Muscle layer of colon (tissue), 2 donors: Measurements from ENCODE around the gene AMIGO2.

Experiments
- H3K27ac ChIP-seq: one replicate; pipeline ENCODE4 v1.7.0; 2013; ENCODE audit warnings: low read depth, mild to moderate bottlenecking, low read length, moderate library complexity
- H3K27me3 ChIP-seq, 2 donors: one replicate each; pipeline ENCODE4 v1.7.0; 2013; ENCODE audit warnings: low read length in 2 of 2, mild to moderate bottlenecking in 2 of 2; ENCODE audit not compliant: insufficient read depth in 2 of 2, control insufficient read depth in 1 of 2
- H3K36me3 ChIP-seq: one replicate; pipeline ENCODE4 v1.7.0; 2013; ENCODE audit warnings: mild to moderate bottlenecking, low read length; ENCODE audit not compliant: insufficient read depth
- H3K4me1 ChIP-seq: one replicate; pipeline ENCODE4 v1.7.0; 2013; ENCODE audit warnings: mild to moderate bottlenecking, low read length; ENCODE audit not compliant: insufficient read depth
- H3K4me3 ChIP-seq, 2 donors: one replicate each; pipeline ENCODE4 v1.7.0; 2013; ENCODE audit warnings: low read length in 2 of 2, low read depth in 1 of 2, mild to moderate bottlenecking in 1 of 2, moderate library complexity in 1 of 2
- H3K9ac ChIP-seq: one replicate; pipeline ENCODE4 v1.7.0; 2013; ENCODE audit warnings: low read length
- H3K9me3 ChIP-seq: one replicate; pipeline ENCODE4 v1.7.0; 2013; ENCODE audit warnings: mild to moderate bottlenecking, low read length
- donor health status: abdominal sarcoma.
- donor health status: Adenocarcinoma of cecum.

The AMIGO2 gene

GRCh38 chr12:47048541-47048940, 31.2 kb downstream of the AMIGO2 start:
- H3K4me1 ChIP-seq = no peaks in the 10 kb centered on the region
- H3K36me3 ChIP-seq = no peaks in the 10 kb centered on the region
- H3K27ac ChIP-seq = no peak overlapping the region
- no peak overlapping the region for H3K4me3 ChIP-seq
- no peak overlapping the region for H3K9ac ChIP-seq
- H3K9me3 ChIP-seq = no peaks in the 10 kb centered on the region
- no peaks in the 10 kb centered on the region for H3K27me3 ChIP-seq

GRCh38 chr12:47041327-47041726, 38.4 kb downstream of the AMIGO2 start:
- no peaks in the 10 kb centered on the region for H3K4me1 ChIP-seq
- no peaks in the 10 kb centered on the region for H3K36me3 ChIP-seq
- no peaks in the 10 kb centered on the region for H3K27me3 ChIP-seq
- no peaks in the 10 kb centered on the region for H3K9me3 ChIP-seq
- H3K9ac ChIP-seq = no peak overlapping the region
- H3K4me3 ChIP-seq = no peak overlapping the region
- no peak overlapping the region for H3K27ac ChIP-seq

GRCh38 chr12:47039756-47040155, 40.0 kb downstream of the AMIGO2 start:
- H3K27me3 ChIP-seq = no peaks in the 10 kb centered on the region
- H3K36me3 ChIP-seq = no peaks in the 10 kb centered on the region
- H3K4me3 ChIP-seq = no peak overlapping the region
- no peaks in the 10 kb centered on the region for H3K9me3 ChIP-seq
- H3K9ac ChIP-seq = no peak overlapping the region
- H3K27ac ChIP-seq = no peak overlapping the region
- peaks cover 6% of the 10 kb centered on the region for H3K4me1 ChIP-seq

- H3K36me3 ChIP-seq = no peaks in the 10 kb centered on the region
- peaks cover 12% of the 10 kb centered on the region for H3K4me1 ChIP-seq
- H3K9me3 ChIP-seq = no peaks in the 10 kb centered on the region
- H3K27me3 ChIP-seq = no peaks in the 10 kb centered on the region
- H3K9ac ChIP-seq = no peak overlapping the region
- no peak overlapping the region for H3K27ac ChIP-seq
- no peak overlapping the region for H3K4me3 ChIP-seq
Observed at GRCh38 chr12:47039079-47039478, 40.7 kb downstream of the AMIGO2 start.

- Histone ChIP-seq H3K4me3 (no peak overlapping the region), H3K27ac (no peak overlapping the region), H3K27me3 (no peaks in the 10 kb centered on the region), H3K36me3 (no peaks in the 10 kb centered on the region), H3K9me3 (no peaks in the 10 kb centered on the region), H3K4me1 (peaks cover 20% of the 10 kb centered on the region), H3K9ac (no peak overlapping the region)
Observed at GRCh38 chr12:47038270-47038748, 41.5 kb downstream of the AMIGO2 start.

- H3K27ac ChIP-seq = no peak overlapping the region
- H3K36me3 ChIP-seq = no peaks in the 10 kb centered on the region
- H3K9ac ChIP-seq = no peak overlapping the region
- H3K4me1 ChIP-seq = peaks cover 27% of the 10 kb centered on the region
- H3K4me3 ChIP-seq = no peak overlapping the region
- H3K27me3 ChIP-seq = no peaks in the 10 kb centered on the region
- no peaks in the 10 kb centered on the region for H3K9me3 ChIP-seq
Observed at GRCh38 chr12:47035484-47035883, 44.3 kb downstream of the AMIGO2 start.

- H3K4me1 ChIP-seq = peaks cover 27% of the 10 kb centered on the region
- no peaks in the 10 kb centered on the region for H3K36me3 ChIP-seq
- H3K27me3 ChIP-seq = no peaks in the 10 kb centered on the region
- no peak overlapping the region for H3K27ac ChIP-seq
- H3K4me3 ChIP-seq = no peak overlapping the region
- H3K9ac ChIP-seq = no peak overlapping the region
- no peaks in the 10 kb centered on the region for H3K9me3 ChIP-seq
Observed at GRCh38 chr12:47034661-47035060, 45.1 kb downstream of the AMIGO2 start.

GRCh38 chr12:47033789-47034555, 45.8 kb downstream of the AMIGO2 start:
- Histone ChIP-seq H3K9me3 (no peaks in the 10 kb centered on the region), H3K36me3 (no peaks in the 10 kb centered on the region), H3K27ac (peak overlapping the region; percentile 39)

GRCh38 chr12:47033081-47033480, 46.7 kb downstream of the AMIGO2 start:
- H3K9me3 ChIP-seq = no peaks in the 10 kb centered on the region
- peak overlapping the region; percentile 31 for H3K27ac ChIP-seq

More at GRCh38 chr12:47033789-47034555, 45.8 kb downstream of the AMIGO2 start:
- Histone ChIP-seq H3K4me1 (peaks cover 27% of the 10 kb centered on the region), H3K27me3 (no peaks in the 10 kb centered on the region), H3K9ac (no peak overlapping the region), H3K4me3 (no peak overlapping the region)

GRCh38 chr12:47032644-47033043, 47.1 kb downstream of the AMIGO2 start:
- Histone ChIP-seq H3K27ac (peak overlapping the region; percentile 31), H3K36me3 (no peaks in the 10 kb centered on the region), H3K9me3 (no peaks in the 10 kb centered on the region), H3K9ac (no peak overlapping the region), H3K4me1 (peaks cover 27% of the 10 kb centered on the region), H3K4me3 (no peak overlapping the region), H3K27me3 (no peaks in the 10 kb centered on the region)

More at GRCh38 chr12:47033081-47033480, 46.7 kb downstream of the AMIGO2 start:
- Histone ChIP-seq H3K4me3 (no peak overlapping the region), H3K36me3 (no peaks in the 10 kb centered on the region), H3K4me1 (peaks cover 27% of the 10 kb centered on the region), H3K9ac (no peak overlapping the region), H3K27me3 (no peaks in the 10 kb centered on the region)

GRCh38 chr12:47029903-47030302, 49.9 kb downstream of the AMIGO2 start:
- Histone ChIP-seq H3K27ac (no peak overlapping the region), H3K9ac (no peak overlapping the region), H3K9me3 (no peaks in the 10 kb centered on the region), H3K4me3 (no peak overlapping the region), H3K36me3 (no peaks in the 10 kb centered on the region), H3K27me3 (no peaks in the 10 kb centered on the region), H3K4me1 (peaks cover 23% of the 10 kb centered on the region)
